ENCODE measurements around the gene NR2C1.
"Not testable (repeated sequence)": the region's sequence is repeated elsewhere in the genome, so short reads cannot be mapped to it uniquely, and the experiment has no call there.

Gene NR2C1

DNA sequence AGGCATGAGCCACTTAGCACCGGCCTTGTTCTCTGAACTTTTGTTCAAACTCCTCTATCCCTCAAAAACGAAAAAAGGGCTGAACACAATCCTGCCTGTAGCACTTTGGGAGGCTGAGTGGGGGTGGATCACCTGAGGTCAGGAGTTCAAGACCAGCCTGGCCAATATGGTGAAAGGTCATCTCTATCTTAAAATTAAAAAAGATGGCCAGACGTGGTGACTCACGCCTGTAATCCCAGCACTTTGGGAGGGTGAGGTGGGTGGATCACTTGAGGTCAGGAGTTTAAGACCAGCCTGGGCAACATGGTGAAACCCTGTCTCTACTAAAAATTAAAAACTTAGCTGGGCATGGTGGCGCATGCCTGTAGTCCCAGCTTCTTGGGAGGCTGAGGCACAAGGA lies 28.5 kb upstream of the NR2C1 start:
- peaks cover 38% of the 10 kb centered on the region for H3K36me3 ChIP-seq (ENCODE audit: insufficient read depth, low read length)
- not testable (repeated sequence) for H2AFZ ChIP-seq (ENCODE audit: low read depth, low read length); H3K9me3 ChIP-seq (ENCODE audit: low read length); H3K4me1 ChIP-seq (ENCODE audit: insufficient read depth, low read length); H3K4me3 ChIP-seq (ENCODE audit: low read length); H3K27me3 ChIP-seq (ENCODE audit: insufficient read depth, low read length)

DNA sequence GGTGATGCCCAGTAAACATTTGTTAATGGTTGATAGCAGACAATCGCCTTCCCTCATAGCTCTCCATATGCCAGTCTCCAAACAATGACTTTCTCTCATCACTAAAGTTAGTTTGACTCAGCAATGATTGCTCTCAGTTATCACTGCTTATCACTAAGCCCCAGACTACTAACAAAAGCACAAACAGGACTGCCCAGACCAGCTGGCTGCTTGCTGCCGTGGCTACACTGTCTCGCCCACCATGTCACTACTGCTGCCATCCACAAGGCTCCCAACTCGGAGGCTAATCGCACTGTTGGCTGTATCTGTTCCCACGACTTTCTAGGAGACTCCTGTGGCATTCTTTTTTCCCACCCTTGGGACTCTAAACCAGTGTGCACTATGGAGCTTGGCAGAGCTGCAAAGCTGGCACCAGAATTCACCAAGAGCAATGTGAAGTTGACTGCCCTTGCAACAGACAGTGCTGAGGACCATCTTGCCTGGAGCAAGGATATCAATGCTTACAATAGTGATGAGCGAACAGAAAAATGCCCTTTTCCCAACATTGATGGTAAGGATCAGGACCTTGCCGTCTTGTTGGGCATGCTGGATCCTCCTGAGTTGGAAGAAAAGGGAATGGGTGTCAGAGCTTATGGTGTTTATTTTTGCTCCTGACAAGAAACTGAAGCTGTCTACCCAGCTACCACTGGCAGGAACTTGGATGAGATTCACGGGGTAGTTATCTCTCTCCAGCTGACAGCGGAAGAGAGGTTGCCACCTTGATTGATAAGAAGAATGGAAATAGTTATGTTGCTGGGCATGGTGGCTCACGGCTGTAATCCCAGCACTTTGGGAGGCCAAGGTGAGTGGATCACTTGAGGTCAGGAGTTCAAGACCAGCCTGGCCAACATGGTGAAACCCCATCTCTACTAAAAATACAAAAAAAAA lies 27.1 kb upstream of the NR2C1 start:
- Histone ChIP-seq H3K4me1 (ENCODE audit: insufficient read depth, low read length) (peaks cover 8% of the 10 kb centered on the region), H3K9me3 (ENCODE audit: low read length) (no peaks in the 10 kb centered on the region), H3K36me3 (ENCODE audit: insufficient read depth, low read length) (peaks cover 35% of the 10 kb centered on the region), H3K4me3 (ENCODE audit: low read length) (no peak overlapping the region), H2AFZ (ENCODE audit: low read depth, low read length) (no peak overlapping the region), H3K27me3 (ENCODE audit: insufficient read depth, low read length) (no peaks in the 10 kb centered on the region)

DNA sequence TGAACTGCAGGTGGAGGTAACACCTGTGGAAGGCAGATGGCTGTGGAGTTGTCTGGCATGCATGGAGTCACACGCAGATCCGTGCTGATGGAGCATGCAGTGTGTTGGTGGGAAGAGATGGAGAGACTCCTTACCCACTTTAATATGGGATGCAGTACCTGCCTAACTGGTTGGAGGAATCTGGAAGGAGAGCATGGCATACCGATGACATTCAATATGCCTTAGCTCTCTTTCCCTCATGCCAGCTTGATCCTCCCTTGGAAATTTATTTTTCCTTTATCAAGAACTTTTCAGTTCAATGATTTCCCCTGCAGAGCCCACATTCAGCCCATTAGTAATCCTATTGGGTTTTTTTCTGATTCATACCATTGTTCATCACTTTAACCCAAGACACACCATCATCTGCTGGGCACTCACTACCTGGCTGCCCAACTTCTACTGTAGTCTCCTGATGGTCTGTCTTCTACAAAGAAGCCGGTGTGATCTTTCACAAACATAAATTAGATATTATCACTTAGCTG lies 25.9 kb upstream of the NR2C1 start:
- Histone ChIP-seq H2AFZ (ENCODE audit: low read depth, low read length) (no peak overlapping the region), H3K9me3 (ENCODE audit: low read length) (no peaks in the 10 kb centered on the region), H3K4me1 (ENCODE audit: insufficient read depth, low read length) (peaks cover 18% of the 10 kb centered on the region), H3K27me3 (ENCODE audit: insufficient read depth, low read length) (no peaks in the 10 kb centered on the region), H3K4me3 (ENCODE audit: low read length) (no peak overlapping the region), H3K36me3 (ENCODE audit: insufficient read depth, low read length) (peaks cover 28% of the 10 kb centered on the region)

GRCh38 chr12:95096852-95097251 lies 23.4 kb upstream of the NR2C1 start:
- Histone ChIP-seq H3K9me3 (ENCODE audit: low read length) (no peaks in the 10 kb centered on the region), H3K36me3 (ENCODE audit: insufficient read depth, low read length) (peaks cover 19% of the 10 kb centered on the region), H3K4me1 (ENCODE audit: insufficient read depth, low read length) (peaks cover 23% of the 10 kb centered on the region), H2AFZ (ENCODE audit: low read depth, low read length) (no peak overlapping the region), H3K4me3 (ENCODE audit: low read length) (no peak overlapping the region), H3K27me3 (ENCODE audit: insufficient read depth, low read length) (no peaks in the 10 kb centered on the region)

- H3K9me3 ChIP-seq (ENCODE audit: low read length), result no peaks in the 10 kb centered on the region
- H3K36me3 ChIP-seq (ENCODE audit: insufficient read depth, low read length), result peaks cover 23% of the 10 kb centered on the region
- H3K4me3 ChIP-seq (ENCODE audit: low read length), result no peak overlapping the region
- H3K4me1 ChIP-seq (ENCODE audit: insufficient read depth, low read length), result peaks cover 23% of the 10 kb centered on the region
- H3K27me3 ChIP-seq (ENCODE audit: insufficient read depth, low read length), result no peaks in the 10 kb centered on the region
- no peak overlapping the region for H2AFZ ChIP-seq (ENCODE audit: low read depth, low read length)
Observed at GRCh38 chr12:95096378-95096777, 23.0 kb upstream of the NR2C1 start.

GRCh38 chr12:95095866-95096265 lies 22.4 kb upstream of the NR2C1 start:
- H3K9me3 ChIP-seq (ENCODE audit: low read length); H3K27me3 ChIP-seq (ENCODE audit: insufficient read depth, low read length); H3K4me3 ChIP-seq (ENCODE audit: low read length); H2AFZ ChIP-seq (ENCODE audit: low read depth, low read length): not testable (repeated sequence)
- Histone ChIP-seq H3K4me1 (ENCODE audit: insufficient read depth, low read length) (peaks cover 23% of the 10 kb centered on the region), H3K36me3 (ENCODE audit: insufficient read depth, low read length) (peaks cover 28% of the 10 kb centered on the region)

DNA sequence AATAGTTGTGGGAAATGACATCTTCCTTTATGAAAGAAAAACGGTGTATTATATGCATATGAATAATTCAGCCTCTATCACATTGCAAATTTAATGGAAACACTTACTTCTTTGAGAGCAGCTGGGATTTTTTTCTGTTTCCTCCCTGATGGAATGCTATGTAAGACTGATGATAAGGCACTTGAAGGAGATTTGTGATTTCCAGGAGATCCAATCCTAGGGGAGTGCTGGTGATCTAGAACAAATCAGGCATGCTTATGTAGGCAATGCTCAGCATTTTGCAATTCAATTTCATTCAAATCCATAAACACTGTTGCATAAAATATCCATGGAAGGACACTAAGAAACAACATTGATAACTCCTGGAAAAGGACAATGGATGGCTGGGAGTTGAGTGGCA lies 16.0 kb upstream of the NR2C1 start:
- Histone ChIP-seq H3K27me3 (ENCODE audit: insufficient read depth, low read length) (no peaks in the 10 kb centered on the region), H2AFZ (ENCODE audit: low read depth, low read length) (no peak overlapping the region), H3K4me1 (ENCODE audit: insufficient read depth, low read length) (peaks cover 14% of the 10 kb centered on the region), H3K36me3 (ENCODE audit: insufficient read depth, low read length) (peaks cover 41% of the 10 kb centered on the region), H3K9me3 (ENCODE audit: low read length) (no peaks in the 10 kb centered on the region), H3K4me3 (ENCODE audit: low read length) (no peak overlapping the region)

- no peak overlapping the region for H3K4me3 ChIP-seq (ENCODE audit: low read length)
- peaks cover 19% of the 10 kb centered on the region for H3K4me1 ChIP-seq (ENCODE audit: insufficient read depth, low read length)
- H3K36me3 ChIP-seq (ENCODE audit: insufficient read depth, low read length), result peaks cover 41% of the 10 kb centered on the region
- H3K9me3 ChIP-seq (ENCODE audit: low read length), result no peaks in the 10 kb centered on the region
- H2AFZ ChIP-seq (ENCODE audit: low read depth, low read length), result no peak overlapping the region
- no peaks in the 10 kb centered on the region for H3K27me3 ChIP-seq (ENCODE audit: insufficient read depth, low read length)
Observed at GRCh38 chr12:95088379-95088778, 15.0 kb upstream of the NR2C1 start.

DNA sequence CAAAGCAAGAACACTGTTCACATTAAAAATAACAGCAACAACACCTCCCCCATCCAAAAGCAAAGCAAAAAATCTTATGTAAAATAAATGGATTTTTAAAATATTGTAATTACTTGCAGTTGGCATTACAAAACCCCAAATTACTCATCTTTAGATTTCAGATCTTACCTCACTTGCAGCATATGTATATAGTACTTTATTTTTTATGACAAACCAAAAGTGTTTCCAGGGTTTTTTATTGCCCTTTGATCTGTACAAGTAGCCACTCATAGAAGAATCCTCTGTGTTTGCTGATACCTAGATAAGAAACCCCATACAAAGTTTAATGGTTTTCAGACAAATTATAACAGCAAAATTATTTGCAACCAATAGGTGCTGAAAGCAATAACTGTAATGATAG lies 12.2 kb upstream of the NR2C1 start:
- Histone ChIP-seq H3K9me3 (ENCODE audit: low read length) (no peaks in the 10 kb centered on the region), H2AFZ (ENCODE audit: low read depth, low read length) (no peak overlapping the region), H3K4me3 (ENCODE audit: low read length) (no peak overlapping the region), H3K4me1 (ENCODE audit: insufficient read depth, low read length) (peaks cover 22% of the 10 kb centered on the region), H3K36me3 (ENCODE audit: insufficient read depth, low read length) (peaks cover 20% of the 10 kb centered on the region), H3K27me3 (ENCODE audit: insufficient read depth, low read length) (no peaks in the 10 kb centered on the region)

DNA sequence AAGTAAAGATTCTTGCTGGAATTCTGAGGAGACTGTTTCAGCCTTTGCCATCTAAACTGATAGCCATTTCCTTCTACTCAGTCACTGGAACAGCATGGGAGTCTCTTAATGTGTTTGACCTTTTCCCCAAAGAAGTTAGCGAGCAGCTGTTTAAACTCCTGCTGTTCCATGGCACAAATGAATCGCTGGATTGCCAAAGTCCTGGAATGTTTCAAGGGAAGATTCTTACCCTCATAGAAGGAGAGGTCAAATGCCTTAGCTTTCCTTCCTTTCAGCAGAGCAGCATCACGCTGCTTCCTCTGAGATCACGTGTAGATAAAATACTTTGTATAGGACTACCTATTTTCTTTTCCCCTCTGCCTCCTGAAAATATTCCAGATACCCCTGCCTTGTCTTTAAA lies 10.5 kb upstream of the NR2C1 start:
- H3K27me3 ChIP-seq (ENCODE audit: insufficient read depth, low read length), result no peaks in the 10 kb centered on the region
- no peak overlapping the region for H3K4me3 ChIP-seq (ENCODE audit: low read length)
- H2AFZ ChIP-seq (ENCODE audit: low read depth, low read length), result no peak overlapping the region
- H3K4me1 ChIP-seq (ENCODE audit: insufficient read depth, low read length), result peaks cover 22% of the 10 kb centered on the region
- peaks cover 11% of the 10 kb centered on the region for H3K36me3 ChIP-seq (ENCODE audit: insufficient read depth, low read length)
- H3K9me3 ChIP-seq (ENCODE audit: low read length), result no peaks in the 10 kb centered on the region

- Histone ChIP-seq H3K9me3 (ENCODE audit: low read length) (no peaks in the 10 kb centered on the region), H3K4me3 (ENCODE audit: low read length) (no peak overlapping the region), H3K4me1 (ENCODE audit: insufficient read depth, low read length) (peaks cover 22% of the 10 kb centered on the region), H3K27me3 (ENCODE audit: insufficient read depth, low read length) (no peaks in the 10 kb centered on the region), H2AFZ (ENCODE audit: low read depth, low read length) (no peak overlapping the region), H3K36me3 (ENCODE audit: insufficient read depth, low read length) (peaks cover 6% of the 10 kb centered on the region)
Observed at GRCh38 chr12:95083471-95083870, 10.1 kb upstream of the NR2C1 start.

GRCh38 chr12:95077341-95077740 lies 3.9 kb upstream of the NR2C1 start:
- Histone ChIP-seq H2AFZ (ENCODE audit: low read depth, low read length) (no peak overlapping the region), H3K27me3 (ENCODE audit: insufficient read depth, low read length) (no peaks in the 10 kb centered on the region), H3K4me1 (ENCODE audit: insufficient read depth, low read length) (no peaks in the 10 kb centered on the region), H3K36me3 (ENCODE audit: insufficient read depth, low read length) (no peaks in the 10 kb centered on the region), H3K4me3 (ENCODE audit: low read length) (no peak overlapping the region), H3K9me3 (ENCODE audit: low read length) (no peaks in the 10 kb centered on the region)

GRCh38 chr12:95074766-95075165 lies 1.3 kb upstream of the NR2C1 start:
- Histone ChIP-seq H3K36me3 (ENCODE audit: insufficient read depth, low read length) (peaks cover 7% of the 10 kb centered on the region), H3K4me1 (ENCODE audit: insufficient read depth, low read length) (no peaks in the 10 kb centered on the region), H3K9me3 (ENCODE audit: low read length) (no peaks in the 10 kb centered on the region), H3K27me3 (ENCODE audit: insufficient read depth, low read length) (no peaks in the 10 kb centered on the region), H2AFZ (ENCODE audit: low read depth, low read length) (no peak overlapping the region), H3K4me3 (ENCODE audit: low read length) (no peak overlapping the region)

All from neuron (in vitro differentiated cells).